GM21619 (cell line): ENCODE measurements around the gene BCAR3.
"Not testable (repeated sequence)": the region's sequence is repeated elsewhere in the genome, so short reads cannot be mapped to it uniquely, and the experiment has no call there.

Experiments
- ATAC-seq: cut with Tn5 transposase; IDR thresholded peaks from one replicate; pipeline ENCODE4 v1.9.1; 2021; ENCODE audit not compliant: unreplicated experiment

The BCAR3 gene

DNA sequence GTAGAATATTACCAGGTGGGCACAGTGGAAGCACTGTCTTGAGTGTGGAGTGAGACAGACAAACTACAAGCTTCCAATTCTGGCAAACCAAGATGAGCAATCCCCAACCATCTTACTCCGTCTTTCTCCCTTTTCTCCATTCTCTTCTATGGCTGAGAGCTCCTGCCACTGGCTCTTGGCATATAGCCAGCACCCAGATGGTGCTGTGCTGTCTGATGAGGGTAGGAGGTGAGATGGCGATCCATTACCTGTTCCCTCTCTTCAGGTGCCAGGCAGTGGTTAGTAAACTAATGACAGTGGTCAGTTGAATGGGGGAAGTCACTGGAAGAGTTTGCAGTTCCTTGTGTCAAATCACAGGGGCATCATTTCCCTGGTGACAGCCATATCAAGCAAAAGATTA lies 125.3 kb downstream of the BCAR3 start:
- ATAC-seq, result no peak

DNA sequence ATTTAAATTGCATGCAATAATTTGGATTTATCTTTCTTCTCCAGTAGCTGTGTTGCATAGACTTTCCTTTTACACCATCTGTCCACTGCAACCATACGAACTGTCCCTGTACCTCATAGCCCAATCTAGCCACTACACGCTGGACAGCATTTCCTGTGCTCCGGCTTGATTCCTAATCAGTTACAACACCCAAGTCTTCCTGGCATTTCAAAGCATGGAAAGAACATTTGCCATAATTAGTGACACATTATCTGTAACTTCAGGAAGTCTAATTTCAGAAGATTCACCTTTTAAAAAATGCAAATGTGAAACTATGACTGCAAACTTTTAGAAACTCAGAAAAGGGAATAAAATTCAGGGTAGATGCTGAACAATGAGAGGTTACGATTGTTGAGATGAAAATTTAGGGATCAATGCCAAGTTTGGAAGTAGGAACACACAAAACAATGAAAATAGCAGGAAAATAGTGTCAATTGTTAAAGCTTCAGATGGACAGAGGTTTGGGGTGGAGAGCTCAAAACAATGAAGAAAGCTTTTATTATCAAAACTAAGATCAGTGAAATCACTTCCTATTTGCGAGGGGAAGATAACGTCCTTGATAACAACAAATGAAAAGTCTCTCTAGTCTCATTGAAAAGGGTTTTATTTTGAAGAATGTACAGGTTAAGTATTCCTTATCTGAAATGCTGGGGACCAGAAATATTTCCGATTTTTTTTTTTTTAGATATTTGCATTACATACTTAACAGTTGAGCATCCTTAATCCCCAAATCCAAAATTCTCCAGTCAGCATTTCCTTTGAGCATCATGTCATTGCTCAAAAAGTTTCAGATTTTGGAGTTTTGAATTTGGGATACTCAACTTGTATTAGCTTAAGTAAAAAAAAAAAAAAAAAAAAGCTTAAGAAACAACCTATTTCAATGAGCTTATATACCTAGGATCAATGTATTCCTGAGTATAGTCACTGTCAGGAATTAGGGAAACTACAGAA lies 126.5 kb downstream of the BCAR3 start:
- no peak for ATAC-seq

DNA sequence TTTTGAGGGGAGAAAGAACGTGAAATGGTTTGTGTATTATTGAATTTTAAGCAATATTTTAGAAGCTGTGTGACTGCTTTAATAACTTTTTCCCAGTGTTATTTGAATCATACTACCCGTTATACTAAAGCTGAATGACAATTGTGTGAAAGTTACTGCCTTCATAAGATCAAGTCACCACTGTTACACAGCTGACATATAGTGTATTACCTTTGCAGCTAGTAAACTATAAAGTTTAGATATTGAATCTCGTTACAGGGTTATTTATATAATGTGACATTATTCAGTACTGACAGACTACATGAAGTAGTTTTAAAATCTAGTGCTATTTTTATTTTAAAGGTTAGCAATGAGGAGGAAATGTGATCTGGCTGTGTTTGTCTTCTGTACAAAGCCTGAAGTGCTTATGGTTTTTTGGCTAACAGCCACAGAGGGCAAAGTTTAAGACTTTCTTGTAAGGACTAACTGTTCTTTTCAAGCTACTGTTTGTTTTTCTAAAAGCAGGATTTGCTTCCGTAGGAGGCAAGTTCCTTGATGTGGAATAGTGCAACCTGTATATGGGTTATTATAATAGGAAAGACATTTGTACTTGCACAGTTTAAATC lies 127.6 kb downstream of the BCAR3 start:
- not testable (repeated sequence) for ATAC-seq

DNA sequence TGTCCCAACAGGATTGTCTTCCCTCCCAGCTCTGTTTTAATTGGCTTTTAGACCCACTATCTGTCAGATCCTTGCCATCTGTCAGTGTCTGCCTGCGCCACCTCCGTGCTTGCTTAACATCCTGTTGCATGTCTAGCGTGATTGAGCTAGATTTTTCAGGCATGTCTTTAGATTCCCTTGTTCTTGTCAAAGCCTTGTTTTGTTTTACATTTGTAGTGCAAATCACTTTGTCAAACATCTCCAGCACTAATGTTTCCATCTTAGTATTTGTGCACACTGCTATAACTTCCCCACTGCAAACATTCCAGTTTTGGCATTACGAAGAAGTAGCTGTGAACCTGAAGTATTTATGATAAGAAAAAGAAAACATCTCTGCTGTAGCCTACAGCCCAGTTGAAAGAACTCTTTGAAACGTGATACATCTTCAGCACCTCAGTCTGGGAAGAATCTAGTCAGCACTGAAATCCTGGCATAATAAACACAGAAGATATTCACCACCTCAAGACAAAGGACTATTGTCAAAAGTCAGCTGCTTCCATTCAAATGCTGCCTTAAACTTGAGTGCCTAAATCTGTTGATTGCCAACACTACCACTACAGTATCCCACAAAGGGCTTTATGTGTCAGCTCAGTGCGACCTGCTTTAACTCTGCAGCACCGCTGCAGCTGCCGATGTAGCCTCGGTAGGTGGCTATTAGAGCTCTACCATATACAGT lies 128.7 kb downstream of the BCAR3 start:
- no peak for ATAC-seq

DNA sequence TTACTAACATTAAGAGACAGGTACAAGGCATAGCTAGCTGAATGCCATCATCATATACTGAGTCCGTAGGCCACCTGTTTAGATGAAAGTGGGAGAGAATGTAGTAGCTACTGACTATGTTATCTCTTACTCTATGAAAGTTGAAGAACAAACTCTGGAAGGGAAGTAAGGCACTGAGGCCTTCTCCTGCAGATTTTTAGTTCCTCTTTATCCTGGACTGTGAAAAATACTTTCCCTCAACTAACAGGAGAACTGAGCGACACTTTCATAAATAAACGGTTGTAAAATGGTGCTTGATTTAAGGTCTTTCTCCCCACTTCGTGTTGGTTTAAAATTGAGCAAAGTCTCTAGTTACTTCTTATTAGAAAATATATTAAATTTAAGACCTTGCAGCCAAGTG lies 131.8 kb downstream of the BCAR3 start:
- no peak for ATAC-seq

DNA sequence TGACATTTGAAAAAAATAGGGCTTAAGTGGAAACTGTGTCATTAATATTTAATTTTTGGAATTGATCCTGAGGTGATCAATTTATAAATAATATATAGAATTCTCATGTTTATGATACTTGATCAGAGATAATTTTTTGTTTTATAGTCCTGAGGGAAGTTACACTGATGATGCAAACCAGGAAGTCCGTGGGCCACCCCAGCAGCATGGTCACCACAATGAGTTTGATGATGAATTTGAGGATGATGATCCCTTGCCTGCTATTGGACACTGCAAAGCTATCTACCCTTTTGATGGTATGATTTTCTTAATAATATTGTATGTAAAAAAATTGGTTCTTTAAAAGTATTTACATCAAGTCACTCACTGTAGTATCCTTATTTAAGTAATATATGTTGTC lies 132.5 kb downstream of the BCAR3 start:
- ATAC-seq, result no peak

DNA sequence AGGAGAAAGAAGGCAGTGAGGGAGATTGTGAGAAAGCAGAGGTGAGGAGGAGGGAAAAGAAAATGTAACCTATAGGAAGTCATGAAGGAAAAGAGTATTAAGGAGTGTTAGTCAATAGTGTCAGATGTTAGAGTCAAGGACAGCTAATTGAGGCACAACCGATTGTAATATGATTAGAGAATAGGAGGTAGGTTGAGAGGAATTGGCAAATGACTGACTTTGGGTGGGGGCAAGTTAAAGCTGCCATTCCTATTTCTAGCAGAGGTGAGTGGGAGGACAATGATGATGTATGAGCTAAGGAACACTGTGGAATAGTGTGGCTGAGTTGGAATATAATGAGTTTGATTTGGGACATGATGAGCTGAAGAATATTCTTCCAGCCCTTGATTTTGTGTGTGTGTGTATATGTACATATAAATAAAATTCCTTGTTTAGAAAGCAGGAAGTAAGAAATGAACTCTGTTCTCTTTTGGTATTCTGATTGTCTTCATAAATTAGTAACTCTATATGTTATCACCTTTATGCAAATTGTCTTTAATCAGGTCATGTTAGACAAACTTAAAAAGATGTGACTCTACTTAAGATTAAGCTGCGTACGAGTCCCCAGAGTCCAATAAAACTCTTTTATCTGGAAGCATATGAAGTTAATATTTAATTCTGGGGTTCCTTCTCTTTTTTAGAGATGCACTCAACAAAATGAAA lies 135.3 kb downstream of the BCAR3 start:
- no peak for ATAC-seq

DNA sequence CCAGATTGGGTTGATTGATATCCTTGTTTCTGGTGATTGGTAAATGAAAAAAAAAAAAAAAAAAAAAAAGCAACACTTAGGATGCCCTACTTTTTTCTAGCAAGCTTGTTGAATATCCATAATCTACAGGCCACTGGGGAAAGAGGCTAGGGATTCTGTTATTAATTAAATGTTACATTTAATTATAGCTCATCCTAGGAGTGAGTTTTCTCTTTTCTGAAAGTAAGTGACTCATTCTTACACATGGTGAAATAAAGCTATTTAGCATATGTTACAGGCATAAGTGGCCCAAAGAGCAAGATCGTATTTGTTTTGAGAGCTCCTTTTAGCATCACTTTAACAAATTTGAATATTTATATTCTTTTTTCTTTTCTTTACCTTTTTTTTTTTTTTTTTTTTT lies 139.2 kb downstream of the BCAR3 start:
- ATAC-seq, result no peak

DNA sequence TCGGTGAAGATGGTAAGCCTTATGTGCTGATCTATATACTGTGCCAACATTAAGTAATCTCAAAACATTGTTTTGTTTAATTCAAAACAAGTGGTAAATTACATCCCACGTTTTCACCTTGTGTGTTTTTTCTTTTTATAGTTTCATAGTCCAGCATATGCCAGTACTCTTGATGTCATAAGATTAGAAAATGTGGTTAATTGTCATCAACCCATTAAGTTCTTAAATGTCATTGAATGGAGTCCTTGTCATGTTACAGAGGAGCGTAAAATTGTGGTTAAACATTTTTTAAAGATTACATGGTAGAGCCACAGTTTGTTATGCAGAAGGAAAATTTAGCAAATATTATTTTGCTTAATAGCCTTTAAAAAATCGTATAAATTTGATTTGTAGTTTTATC lies 140.6 kb downstream of the BCAR3 start:
- no peak for ATAC-seq

DNA sequence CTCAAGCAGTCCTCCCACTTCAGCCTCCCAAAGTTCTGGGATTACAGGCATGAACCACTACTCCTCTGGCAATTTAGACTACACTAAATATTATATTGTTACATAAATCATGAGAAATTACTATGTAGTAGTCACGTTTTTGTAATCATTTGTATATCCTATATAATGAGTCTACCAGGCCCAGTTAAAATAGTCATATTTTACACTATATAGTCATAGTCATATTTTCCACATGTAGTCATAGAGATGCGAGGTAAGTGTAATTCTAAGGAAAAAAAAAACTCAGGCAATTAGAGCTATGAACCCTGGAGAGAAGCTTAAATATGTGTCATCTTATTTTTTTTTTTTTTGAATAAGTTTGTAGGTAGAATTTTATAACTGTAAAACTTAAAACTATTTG lies 143.7 kb downstream of the BCAR3 start:
- ATAC-seq, result no peak

DNA sequence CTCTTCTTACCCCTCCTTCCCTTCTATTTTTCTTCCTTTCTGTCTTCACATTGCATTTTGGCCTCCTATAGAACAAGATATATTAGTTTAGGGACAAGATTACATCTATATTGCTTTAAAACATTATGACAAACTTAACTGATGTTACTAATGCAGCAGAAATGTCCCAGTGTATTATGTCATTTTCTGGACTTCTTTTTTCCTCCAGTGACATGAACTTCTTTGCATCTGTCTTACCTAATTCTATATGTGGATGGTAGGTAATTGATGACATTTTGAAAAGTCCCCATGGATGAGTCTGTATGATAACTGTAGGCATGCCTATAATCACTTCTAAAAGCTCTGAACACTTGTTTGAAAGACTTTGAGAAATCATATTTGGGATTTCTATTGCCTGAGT lies 144.2 kb downstream of the BCAR3 start:
- ATAC-seq, result no peak

DNA sequence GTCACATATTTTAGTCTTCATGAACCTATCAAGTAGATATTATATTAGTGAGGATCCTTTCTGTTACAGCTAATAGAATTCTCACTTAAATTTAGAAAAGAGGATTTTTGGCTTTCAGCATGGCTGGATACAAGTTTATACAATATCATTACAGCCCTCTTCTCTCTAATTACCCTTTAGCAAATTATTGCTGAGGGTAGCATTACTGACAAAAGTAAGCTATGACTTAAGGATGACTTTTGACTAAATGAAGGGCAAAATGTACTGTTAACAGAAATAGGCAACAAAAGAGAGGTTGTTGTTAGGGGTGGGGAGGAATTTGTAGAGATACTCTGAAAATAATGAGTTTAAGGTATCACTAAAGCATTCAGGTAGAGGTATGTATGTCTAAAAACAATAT lies 148.0 kb downstream of the BCAR3 start:
- no peak for ATAC-seq

DNA sequence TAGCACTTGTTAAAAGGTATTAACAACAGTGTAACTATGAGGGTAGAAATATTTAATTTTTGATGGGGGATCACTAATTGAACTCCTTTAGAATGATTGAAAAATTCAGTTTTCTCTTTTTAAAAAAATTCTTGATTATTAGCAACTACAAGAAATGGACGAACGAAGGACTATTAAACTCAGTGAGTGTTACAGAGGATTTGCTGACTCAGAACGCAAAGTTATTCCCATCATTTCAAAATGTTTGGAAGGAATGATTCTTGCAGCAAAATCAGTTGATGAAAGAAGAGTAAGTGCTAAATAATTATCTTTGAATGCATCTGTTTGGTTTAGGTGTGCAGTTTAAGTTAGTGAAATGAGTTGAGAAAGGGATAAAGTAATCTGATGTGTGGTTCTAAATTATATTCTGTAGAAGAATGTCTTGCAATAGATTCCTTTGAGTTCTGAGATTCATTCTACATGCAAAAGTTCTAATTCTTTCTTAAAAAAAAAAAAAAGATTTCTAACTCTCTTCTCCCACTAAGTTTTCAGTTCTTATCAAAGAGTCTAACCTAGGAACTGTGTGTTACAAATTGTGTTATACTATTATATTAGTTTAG lies 148.8 kb downstream of the BCAR3 start:
- ATAC-seq, result no peak

DNA sequence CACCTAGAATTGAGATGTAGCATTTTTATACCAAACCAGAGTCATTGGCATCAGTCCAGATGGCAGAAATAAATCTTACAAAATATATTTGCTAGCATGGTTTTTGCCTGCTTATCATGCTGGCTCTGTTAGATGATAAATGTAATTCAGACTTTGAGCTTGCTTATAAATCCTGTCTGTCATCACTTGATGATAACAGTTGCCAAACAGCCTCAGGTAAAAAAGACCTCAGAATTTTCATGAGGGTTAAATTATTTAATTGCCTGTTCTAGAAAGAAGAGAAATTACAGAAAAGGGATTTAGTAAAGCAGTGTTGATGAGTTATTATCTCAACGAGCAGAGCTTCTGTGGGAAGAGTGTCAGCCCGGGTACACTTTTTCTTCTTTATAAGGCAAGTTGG lies 150.4 kb downstream of the BCAR3 start:
- ATAC-seq, result no peak

DNA sequence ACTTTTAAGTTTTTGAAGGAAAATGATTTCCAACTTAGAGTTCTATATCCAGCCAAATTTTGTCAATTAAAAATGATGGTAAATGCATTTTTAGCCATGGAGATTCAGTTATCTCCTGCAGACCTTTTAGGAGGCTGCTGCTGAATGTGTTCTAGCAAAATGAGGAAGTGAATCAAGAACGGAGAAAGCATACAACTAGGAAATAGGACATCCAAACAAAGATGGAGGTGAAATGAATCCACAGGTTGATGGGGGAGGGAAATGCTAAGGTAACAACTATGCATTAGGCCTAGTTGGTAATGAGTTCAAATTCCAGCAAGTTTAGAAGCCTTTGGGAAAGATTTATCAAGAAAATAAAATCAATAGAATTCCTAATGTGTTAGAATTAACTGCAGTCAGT lies 153.2 kb downstream of the BCAR3 start:
- ATAC-seq, result no peak

DNA sequence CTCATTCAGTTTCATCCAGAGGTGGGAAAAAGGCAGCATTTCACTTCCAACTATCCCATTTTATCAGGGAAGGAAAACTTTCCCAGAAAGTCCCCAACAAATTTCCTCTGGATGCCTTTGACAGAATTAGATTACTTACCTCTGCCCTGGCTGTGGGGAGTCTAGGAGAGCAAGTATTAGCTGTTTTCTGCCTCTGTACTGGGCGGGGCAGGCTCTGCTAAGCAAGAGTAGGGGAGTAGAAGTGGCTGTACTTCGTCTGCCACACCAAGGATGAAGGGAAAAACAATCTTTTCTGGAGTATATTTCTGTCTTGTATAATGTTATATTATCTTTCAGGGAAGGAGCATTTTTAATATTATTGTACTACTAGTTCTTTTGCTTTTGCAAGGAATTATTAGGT lies 155.2 kb downstream of the BCAR3 start:
- no peak for ATAC-seq

DNA sequence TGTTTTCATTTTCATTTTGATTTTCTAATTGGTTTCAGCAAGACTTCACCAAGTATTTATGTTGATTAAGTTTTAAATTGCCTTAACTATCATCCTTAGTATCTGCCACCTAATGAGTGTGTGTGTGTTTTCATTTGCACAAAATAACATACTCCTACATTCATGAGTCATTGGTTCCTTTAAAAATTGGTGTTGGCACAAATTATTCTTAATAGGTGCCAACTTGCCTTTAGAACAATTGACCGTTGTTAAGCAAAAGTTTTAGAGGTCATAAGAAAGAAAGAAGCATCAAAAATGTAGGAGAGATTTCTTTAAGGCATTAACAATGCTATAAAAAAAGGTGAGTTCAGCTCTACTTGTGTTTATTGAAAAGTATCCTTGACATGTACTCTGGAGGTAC lies 156.2 kb downstream of the BCAR3 start:
- ATAC-seq, result no peak

DNA sequence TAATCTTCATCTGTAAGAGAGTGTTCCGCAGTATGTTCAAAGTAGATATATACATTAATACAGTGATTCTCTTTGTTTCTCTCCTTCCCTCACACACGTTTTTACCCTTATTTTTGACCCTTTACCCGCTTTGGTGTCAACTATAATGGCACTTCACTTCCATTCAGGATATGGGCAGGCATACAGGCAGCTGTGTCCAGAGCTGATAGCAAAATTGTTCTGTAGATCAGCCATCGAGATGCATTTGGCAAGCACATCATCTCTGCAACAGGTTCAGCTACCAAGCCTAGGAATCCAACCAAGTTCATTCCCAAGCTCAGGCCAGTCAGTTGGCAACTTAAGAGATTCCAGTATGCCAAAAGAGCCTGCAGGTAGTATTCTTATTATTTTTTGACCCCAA lies 158.9 kb downstream of the BCAR3 start:
- ATAC-seq, result no peak

DNA sequence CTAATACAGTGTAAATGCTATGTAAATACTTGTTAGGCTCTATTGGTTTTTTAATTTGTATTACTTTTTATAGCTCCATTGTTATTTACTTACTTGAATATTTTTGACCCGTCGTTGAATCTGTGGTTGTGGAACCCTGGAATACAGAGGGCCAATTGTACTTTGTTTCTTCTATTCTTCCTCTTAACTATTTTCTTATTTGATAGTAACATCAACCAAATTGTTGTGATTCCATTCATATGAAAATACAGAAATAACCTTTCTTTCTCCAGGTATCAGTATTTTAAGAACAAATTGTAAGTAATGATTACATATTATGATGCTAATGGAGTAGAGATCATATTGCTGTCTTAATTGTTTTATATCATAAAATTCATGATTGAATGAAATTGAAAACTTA lies 160.0 kb downstream of the BCAR3 start:
- no peak for ATAC-seq

DNA sequence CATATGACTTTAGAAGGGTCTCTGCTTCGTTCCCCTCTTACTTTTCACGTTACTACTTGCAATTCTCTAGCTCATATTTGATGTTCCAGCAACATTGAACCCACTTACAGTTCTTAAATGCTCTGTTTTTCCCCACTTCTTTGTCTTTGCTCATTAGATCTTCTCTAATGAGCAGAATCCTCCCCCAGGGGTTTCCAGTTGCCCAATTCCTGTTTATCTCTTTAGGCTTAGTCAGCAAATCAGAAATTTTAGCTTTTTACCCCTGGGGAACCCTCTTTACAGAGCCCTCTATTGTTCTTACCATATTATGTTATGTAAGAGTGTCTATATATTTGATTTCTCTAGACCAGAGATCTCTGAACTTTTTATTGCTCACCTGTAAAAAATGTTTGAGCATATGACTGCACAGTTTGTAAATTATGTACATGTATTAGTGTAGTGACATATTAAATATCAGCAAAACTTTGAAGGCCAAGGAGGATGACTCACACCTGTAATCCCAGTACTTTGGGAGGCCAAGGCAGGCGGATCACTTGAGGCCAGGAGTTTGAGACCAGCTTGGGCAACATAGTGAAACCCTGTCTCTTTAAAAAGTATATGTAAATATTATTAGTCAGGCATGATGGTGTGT lies 162.3 kb downstream of the BCAR3 start:
- ATAC-seq, result no peak
